Motor neuron (in vitro differentiated cells): ENCODE data around the gene ADIPOR2. TPM values are rescaled to one million over a fixed set of nuclear protein-coding genes. Genes with fewer than 3 reads are reported as not detected.

Source experiments
- total RNA-seq, 8 experiments: library from RNA; unstranded; fragments of 300-600 nt; gene quantifications; 2 replicates each; pipeline versions ENCODE4 v1.2.3 to v1.2.4, GENCODE V29; 2022

ADIPOR2 gene
- total RNA-seq, 8 experiments from 2014 or later = 14.1 to 49.4 (median 26.1) TPM

Other genes with a start within 250 kb of the ADIPOR2 start
- 10 to 100 TPM in 4 of 8 experiments, 1 to 10 TPM in 4; 5.6 to 25.6 (median 10.0) TPM for gene FBXL14, start 96.5 kb upstream of the ADIPOR2 start, total RNA-seq
- 10 to 100 TPM in 1 of 8 experiments, 1 to 10 TPM in 7; 1.7 to 26.5 (median 7.6) TPM for gene WNT5B, start 61.8 kb upstream of the ADIPOR2 start, total RNA-seq
- under 1 TPM; under 0.01 to 0.76 (median 0.25) TPM for gene LRTM2, start 129.5 kb downstream of the ADIPOR2 start, total RNA-seq
- gene CACNA2D4, start 227.6 kb downstream of the ADIPOR2 start, total RNA-seq = 1 to 10 TPM in 4 of 8 experiments, under 1 TPM in 4; 0.22 to 2.5 (median 1.1) TPM